Measurements from ENCODE around the gene GPX6.
"Not testable (repeated sequence)": the region's sequence is repeated elsewhere in the genome, so short reads cannot be mapped to it uniquely, and the experiment has no call there.

The GPX6 gene

DNA sequence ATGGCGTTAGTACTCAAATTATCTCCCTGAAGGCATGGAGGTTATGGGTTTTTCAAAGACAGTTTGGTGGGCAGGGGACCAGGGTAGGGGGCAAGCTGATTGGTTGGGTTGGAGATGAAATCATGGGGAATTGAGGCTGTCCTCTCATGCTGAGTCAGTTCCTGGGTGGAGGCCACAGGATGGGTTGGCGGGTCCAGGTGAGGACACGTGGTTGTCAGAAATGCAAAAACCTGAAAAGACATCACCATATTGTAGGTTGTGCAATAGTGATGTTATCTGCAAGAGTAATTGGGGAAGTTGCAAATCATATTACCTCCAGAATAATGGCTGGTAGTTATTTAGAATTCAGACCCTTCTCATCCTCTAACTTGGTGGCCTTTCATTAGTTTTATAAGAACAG is 30.1 kb downstream of the GPX6 start:
- no peak for DNase-seq (ENCODE audit: low spot score)

DNA sequence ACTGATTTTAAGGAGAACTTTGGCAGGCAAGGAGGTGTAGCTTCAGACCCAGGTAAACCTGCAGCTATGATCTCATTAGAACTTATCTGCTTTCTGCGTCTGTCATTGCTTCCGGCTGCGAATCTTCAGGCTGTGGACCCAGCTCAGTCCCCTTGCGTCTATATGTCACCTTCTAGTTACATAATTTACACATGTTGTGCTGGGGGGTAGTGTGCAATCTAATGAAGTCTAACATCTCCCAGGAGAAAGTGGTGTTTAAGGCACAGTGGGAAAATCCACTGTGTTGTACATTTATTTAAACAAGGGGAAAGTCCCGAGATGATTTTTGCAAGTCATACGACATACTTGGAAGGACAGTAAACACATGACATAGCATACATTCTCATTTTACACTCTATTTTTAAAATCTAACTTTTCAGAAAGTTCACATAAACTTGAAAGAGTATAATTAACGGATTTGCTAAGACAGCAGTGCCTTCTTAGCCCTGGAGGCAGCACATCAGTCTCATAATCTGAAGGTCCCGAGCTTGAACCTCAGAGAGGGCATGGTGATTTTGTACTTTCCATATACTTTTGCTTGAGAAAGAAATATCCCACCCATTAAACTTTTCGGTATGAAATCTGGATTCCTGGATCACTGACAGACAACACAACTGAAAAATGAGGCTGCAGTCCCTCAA is 35.2 kb downstream of the GPX6 start:
- no peak for DNase-seq (ENCODE audit: low spot score)

DNA sequence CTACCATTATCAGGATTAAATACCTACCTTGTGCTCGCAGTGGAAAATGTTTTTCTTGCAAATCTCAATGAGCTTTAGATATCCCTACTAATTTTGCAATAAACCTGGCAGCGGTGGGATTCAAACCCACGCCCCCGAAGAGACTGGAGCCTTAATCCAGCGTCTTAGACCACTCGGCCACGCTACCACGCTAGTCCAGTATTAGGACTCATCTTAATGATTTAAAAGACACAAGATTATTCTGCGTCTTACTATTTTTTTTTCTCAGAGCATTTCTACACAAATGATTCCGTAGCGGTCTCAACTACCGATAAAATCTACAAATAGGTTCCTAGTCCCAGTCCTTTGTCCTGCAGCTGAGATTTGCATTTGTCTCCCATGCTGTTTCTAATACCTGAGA is 37.1 kb downstream of the GPX6 start:
- no peak for DNase-seq (ENCODE audit: low spot score)

DNA sequence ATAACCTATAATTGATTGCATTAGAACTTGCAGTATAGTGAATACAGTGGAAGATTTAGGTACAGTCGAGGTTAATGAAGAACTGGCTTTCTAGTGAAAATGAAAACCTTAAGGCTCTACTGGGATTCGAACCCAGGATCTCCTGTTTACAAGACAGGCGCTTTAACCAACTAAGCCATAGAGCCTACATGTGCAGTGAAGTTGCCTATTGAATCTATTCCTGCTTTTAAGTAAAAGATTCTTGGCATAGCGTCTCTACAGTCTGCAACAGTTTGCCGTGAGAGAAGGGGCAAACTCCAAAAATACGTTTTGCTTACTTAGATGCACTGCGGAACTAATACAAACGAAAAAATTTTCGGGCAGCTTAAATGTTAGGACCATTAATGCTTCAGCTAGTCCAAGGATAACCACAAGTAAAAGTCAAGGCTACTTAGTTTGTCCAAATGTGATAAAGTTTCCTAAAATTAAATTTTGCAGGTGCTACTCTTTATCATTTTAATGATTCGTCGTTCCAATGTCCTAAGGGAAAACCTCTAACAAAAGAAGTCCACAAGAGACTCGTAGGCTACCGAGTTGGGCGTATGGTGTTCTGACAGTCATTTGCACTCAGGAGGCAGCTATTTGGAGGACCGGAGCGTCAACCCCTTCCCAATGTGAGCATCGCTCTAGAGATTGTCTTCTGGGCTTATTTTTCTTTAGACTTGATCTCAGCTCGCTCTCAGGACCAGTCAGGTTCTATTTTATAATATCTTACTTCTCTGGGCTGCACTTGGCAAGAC is 41.0 kb downstream of the GPX6 start:
- DNase-seq (ENCODE audit: low spot score): peak; percentile 58

DNA sequence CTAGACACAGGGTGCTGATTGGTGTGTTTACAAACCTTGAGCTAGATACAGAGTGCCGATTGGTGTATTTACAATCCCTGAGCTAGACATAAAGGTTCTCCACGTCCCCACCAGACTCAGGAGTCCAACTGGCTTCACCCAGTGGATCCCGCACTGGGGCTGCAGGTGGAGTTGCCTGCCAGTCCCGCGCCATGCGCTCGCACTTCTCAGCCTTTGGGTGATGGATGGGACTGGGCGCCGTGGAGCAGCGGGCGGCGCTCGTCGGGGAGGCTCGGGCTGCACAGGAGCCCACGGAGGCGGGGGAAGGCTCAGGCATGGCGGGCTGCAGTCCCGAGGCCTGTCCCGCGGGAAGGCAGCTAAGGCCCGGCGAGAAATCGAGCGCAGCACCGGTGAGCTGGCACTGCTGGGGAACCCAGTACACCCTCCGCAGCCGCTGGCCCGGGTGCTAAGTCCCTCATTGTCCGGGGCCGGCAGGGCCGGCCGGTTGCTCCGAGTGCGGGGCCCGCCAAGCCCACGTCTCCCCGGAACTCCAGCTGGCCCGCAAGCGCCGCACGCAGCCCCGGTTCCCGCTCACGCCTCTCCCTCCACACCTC is 46.3 kb downstream of the GPX6 start:
- not testable (repeated sequence) for DNase-seq (ENCODE audit: low spot score)

DNA sequence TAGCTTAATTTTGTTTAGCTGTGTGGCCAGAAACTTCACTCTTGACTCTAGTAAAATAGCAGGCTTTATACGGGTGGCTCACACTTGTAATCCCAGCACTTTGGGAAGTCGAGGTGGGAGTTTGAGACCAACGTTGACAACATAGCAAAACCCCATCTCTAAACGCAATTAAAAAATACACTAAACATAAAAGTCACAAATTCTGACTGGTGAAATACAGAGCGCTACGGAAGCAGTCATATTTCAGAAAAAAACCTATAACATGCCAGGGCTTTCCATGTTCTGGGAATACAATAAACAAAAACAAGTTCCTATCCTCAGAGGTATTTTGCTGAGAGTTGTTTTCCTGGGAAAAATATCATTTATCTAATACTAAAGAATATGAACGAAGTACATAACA is 47.5 kb downstream of the GPX6 start:
- DNase-seq (ENCODE audit: low spot score): no peak

DNA sequence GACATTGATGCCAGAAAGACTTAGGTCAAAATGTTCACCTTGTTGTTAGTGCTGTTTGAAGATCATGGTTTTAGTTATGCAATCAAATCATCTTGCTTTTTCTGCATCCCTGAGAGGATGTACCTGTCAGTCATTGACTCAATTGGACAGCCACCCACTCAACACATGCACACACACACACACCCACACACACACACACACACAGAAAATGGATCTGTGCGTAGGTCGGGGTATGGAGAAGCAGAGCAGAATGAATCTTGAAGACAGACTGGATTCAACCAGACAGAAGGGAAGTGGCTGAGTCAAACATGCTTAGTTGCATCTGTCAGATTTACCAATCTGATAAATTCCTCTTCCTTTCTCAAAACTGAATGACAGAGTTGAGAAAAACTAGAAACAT is 53.2 kb downstream of the GPX6 start:
- DNase-seq (ENCODE audit: low spot score): peak; percentile 49

DNA sequence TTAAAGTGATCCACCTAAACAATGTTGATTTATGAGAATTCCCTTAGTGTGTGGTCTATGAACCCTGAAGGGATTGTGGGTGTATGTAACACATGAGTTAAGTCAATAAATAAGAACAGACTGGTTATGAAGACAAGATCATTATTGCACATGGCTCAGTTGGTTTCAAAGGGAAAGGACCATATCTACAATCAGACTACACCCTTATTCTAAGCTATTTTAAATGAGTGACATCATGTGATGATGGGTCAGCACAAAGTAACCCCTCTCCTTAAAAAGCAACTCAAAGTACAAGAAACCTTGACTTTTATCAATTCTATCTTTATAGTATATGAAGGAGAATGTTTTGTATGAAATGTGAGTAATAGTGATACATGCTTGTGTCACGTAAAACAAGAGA is 57.0 kb downstream of the GPX6 start:
- DNase-seq (ENCODE audit: low spot score): no peak
